Stimulated activated CD8-positive, alpha-beta memory T cell treated with anti-CD3 and anti-CD28 coated beads, Interleukin-12 subunit alpha, Interleukin-12 subunit beta, amount 100 ng/mL, for 24 hours (primary cell): Measurements from ENCODE around the gene MAML3.
"Not testable (repeated sequence)": the region's sequence is repeated elsewhere in the genome, so short reads cannot be mapped to it uniquely, and the experiment has no call there.

Source experiments
- DNase-seq: peaks from one replicate; pipeline ENCODE4 v3.0.0-alpha.2; 2020; ENCODE audit errors: extremely low read depth

The MAML3 gene

DNA sequence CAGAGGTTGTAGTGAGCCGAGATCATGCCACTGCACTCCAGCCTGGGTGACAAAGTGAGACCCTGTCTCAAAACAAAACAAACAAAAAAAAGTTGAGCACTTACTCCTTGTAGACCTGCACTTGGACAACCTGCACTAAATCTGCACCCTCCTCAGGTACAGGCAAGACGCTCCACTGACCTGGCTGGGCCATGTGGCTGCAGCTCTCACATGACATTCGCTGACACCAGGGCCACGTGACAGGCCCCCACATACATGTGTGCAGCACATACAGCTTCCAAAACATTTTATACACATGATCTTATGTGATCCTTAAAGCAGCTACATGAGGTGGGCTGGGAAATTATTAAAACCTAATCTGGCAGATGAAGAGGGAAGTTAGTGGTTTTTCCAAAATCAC lies 425.8 kb downstream of the MAML3 start:
- DNase-seq = no peak

- DNase-seq = no peak
Observed at GRCh38 chr4:139726615-139727014, 427.4 kb downstream of the MAML3 start.

DNA sequence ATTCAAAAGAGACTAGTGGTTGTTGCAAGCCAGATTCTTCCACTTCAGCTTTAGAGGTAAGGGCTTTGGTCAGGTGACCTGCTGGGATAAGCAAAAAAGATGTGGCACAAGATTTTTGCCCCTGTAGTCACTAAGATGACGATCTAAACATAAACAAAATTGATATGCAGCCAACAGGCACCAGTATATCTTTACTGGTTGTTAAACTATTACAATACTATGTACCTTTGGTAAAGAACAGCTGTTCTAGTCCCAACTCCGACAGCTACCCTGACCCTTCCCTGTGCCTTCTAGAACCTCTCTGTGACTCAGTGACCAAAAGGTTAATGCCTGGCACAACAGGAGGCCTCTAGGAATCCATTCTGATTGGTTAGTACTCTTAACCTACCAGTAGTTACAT lies 428.7 kb downstream of the MAML3 start:
- no peak for DNase-seq

DNA sequence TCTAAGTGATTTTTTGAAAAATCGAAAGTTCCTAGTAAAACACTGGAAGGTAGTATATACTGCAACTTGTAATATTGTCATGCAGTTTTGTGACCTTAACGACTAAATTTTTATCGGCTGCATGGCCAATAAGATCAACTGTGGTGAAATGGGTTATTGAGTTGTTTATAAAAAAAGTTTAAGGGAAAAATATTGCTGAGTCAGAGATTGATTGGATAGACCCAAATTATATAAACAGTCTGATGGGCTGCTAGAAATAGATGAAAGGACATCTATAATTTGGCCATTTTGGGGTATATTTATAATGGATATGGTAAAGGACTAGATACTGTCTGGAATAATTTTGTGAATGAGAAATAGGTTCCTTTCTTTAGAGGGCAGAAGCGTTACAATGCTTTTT lies 432.2 kb downstream of the MAML3 start:
- DNase-seq = no peak

DNA sequence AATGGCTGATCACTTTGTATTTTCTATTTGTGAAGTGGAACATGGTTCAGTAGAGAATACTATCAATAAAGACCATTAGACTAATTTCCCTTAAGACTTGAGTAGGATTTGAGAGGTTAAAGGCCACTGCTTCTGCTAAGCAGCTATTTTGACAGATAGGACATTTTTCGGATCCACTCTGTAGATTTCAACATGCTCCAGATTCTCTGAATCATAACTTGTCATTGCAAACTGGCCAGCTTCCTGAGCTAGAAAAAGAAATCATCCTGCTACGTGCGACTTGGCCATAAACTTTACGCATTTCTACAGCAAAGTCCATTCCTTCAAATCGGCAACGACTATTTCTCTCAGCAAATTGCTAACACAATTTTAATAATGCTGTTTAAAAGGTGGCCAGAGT lies 433.2 kb downstream of the MAML3 start:
- no peak for DNase-seq

GRCh38 chr4:139719381-139720101 lies 434.4 kb downstream of the MAML3 start:
- no peak for DNase-seq

DNA sequence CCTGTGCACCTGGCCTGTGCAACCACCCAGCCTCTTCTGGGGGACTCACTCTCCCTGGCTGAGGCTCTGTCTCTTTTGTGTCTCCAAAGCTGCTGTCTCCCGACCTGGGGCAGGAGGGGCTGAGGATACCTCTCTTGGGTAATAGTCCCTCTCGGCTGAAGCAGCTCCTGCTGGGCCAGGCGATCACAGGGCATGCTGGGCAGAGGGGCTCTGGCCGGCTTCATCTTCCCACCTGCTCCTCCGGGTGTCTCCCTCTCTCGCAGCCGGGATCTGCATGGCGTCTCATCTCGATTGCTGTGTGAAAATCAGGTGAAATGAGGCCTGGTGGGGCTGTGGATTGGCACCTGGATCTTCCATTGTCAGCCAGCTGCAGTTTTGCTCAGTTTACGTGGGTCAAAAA lies 435.2 kb downstream of the MAML3 start:
- DNase-seq = no peak

- DNase-seq = no peak
Observed at GRCh38 chr4:139718358-139718757, 435.6 kb downstream of the MAML3 start.

GRCh38 chr4:139715746-139716391 lies 438.1 kb downstream of the MAML3 start:
- DNase-seq = no peak

DNA sequence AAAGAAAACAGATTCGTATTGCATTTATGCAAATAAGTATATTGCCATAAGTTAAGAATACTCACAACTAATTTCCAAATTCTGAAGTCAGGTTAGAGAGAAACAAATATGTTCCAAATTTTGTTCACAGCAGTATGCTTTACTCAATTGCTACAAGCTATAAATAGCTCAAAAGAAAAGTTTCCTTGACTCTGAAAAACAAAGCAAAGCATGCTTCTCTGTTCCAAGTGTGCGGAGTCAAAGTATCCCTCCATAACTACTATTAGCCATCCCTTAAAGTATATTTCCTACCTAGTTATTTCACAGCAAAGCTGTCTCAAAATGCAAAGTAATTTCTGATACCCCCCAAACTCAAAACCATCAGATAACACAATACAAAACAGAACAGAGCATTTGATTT lies 441.1 kb downstream of the MAML3 start:
- no peak for DNase-seq

GRCh38 chr4:139711461-139711860 lies 442.5 kb downstream of the MAML3 start:
- no peak for DNase-seq

- DNase-seq = no peak
Observed at GRCh38 chr4:139710073-139710472, 443.9 kb downstream of the MAML3 start.

- DNase-seq = no peak
Observed at GRCh38 chr4:139709660-139710059, 444.3 kb downstream of the MAML3 start.

- no peak for DNase-seq
Observed at GRCh38 chr4:139704915-139705485, 449.0 kb downstream of the MAML3 start.

GRCh38 chr4:139700568-139700967 lies 453.4 kb downstream of the MAML3 start:
- no peak for DNase-seq

- DNase-seq = not testable (repeated sequence)
Observed at GRCh38 chr4:139698167-139698925, 455.6 kb downstream of the MAML3 start.

GRCh38 chr4:139696491-139696890 lies 457.5 kb downstream of the MAML3 start:
- no peak for DNase-seq

DNA sequence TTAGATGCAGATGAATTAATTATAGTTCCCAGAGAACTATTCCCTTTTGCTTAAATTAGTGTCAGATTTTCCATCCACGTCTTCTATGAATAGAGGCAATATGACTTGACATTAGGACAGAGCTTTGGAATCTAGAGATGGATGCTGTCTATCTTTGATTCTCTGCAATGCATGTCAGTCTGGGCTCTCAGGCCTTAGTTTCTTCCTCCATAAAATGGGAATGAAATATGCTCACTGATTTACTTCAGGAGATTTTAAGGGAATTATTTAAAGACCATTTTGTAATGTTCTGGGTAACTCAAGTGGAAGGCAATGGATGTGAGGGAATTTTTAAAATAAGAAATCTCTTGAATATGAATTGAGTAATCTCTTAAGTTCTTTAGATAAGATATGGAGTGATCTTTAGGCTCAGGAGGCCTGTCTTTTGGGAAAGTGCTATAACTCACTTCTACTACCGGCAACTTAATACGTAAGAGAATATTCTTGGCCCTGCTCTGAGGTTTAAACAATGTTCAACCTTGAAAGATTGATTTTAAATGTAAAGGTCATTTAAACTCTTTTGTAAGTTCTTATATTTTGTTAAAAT lies 459.4 kb downstream of the MAML3 start:
- DNase-seq = no peak

DNA sequence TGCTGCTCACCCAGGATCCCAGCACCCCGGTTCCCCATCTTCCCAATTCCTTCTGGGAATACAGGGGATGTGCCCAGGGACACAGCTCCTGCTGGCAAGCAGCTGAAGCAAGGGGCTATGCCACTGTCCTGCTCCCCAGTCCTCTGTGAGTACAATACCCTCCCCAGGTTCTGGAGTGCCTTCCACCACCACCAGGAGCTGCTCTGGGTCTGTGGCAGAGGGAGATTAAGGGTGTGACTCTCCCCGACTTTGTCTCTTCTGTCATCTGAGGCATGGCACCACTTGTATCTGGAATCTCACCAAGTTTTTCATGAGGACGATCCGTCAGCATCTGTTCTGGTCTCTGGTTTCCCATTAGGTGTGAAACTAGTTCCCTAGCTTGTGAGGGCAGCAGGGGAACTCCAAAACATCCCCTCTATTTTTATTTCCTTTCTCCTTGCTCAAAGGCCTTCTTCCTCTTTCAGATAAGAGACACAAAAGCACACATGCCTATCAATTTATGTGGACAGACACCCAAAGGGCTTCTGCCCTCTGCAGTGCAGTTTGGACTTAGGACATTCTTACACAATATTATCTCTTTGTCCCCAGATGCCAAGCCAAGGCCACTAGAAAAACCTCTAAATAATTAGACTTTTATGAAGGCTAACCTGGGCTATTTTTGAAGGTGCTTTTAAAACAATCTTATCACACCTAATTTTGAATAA lies 461.5 kb downstream of the MAML3 start:
- DNase-seq = no peak

GRCh38 chr4:139690419-139690818 lies 463.6 kb downstream of the MAML3 start:
- no peak for DNase-seq

DNA sequence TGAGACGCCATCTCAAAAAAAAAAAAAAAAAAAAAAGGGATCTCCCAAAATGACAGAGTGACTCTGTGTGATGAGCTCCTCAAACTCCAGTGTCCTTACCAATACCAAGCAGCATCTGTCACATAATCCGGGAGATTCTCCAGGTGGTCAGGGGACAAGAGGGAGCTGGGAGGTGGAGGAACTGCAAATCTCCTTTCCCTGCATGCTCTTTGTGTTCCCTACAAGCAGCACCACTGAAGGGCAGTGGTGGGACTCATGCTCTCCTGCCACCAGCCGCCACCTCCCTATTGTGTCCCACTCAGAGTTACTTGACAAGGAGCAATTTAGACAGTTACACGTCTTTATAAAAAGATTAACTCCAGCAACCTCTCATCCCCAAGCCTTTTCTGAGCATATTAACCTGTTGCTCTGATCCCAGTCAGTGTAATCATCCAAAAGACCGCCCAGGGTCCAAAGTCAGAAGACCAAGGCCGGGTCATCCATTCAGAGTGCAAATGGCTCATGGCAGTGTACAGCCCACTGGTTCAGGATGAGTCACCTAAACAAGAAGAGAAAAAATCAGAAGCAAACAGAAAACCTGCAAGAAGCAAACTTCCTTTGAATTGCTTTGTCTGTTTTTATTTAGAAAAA lies 464.8 kb downstream of the MAML3 start:
- no peak for DNase-seq
